Left renal cortex interstitium (tissue), 4 donors: ENCODE measurements around the gene KY. TPM values are rescaled to one million over a fixed set of nuclear protein-coding genes. Genes with fewer than 3 reads are reported as not detected.
"Not testable (repeated sequence)": the region's sequence is repeated elsewhere in the genome, so short reads cannot be mapped to it uniquely, and the experiment has no call there.

ENCODE experiments used
- DNase-seq, 4 donors: peaks; one replicate each; pipeline ENCODE4 v3.0.0-alpha.2; 2013; ENCODE audit warnings: low read depth in 4 of 4, low spot score in 2 of 4, missing footprints in 1 of 4
- polyA plus RNA-seq, 4 donors: library from polyadenylated mRNA; unstranded; fragments of 120-200 nt; gene quantifications; one replicate each; pipeline ENCODE4 v1.2.1, GENCODE V29; 2013; ENCODE audit not compliant: insufficient read length in 4 of 4

The KY gene
- polyA plus RNA-seq, 4 donors, result 1.0 to 1.7 (median 1.6) TPM

DNA sequence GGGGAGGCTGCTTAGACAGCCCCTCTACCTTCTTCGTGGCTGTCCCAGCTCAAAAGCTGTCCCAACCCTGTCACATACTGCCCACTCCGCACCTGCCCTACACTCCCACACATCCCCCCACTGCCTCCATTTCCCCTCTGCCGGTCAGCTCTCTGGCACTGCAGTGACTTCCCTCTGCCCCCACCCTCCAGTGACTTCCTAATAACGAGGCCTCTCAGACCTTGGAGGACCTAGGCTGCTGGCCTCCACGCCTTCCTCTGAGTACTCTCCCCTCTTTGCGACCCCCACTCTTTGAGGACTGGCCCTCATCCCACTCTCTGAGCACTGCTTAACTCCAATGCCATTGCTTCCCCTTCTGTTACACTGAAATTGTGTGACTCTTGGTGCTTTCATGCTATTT lies 45.3 kb downstream of the KY start:
- no peak for DNase-seq

DNA sequence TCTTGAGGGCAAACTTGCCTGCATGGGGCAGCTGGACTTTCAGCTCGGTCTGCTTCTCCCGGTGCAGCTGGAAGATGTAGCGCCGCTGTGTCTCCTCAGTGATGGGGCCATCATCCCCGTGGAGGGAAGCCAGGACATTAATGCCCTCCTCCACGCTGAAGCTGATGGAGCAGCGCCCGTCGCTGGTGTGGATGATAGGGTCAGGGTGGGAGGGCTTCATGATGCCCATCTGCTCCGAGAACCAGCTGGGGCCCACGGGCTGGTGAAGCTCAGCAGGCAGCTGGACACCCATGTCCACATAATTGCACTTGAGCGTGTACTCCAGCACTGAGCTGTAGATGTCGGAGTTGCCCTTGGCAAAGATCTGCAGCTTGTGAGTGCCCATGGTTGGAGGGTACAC lies 46.9 kb downstream of the KY start:
- DNase-seq, result no peak

DNA sequence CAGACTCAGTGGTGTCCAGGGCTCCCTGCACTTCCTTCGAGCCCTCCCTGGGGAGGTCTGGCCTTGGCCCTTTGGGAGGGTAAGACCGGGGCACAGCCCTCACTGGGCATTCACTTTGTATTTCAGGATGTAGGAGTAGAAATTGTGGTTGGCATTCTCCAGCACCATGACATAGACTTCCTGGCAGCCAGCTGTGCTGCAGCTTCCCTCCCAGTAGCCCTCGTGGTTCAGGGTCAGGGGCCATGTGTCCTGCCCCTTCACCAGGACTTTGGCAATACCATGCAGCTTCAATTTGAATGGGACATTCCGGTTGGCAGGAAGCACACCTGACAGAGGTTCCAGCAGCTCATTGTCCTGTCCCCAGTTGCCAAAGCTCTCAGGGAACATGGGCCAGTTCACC lies 47.3 kb downstream of the KY start:
- DNase-seq, result no peak

DNA sequence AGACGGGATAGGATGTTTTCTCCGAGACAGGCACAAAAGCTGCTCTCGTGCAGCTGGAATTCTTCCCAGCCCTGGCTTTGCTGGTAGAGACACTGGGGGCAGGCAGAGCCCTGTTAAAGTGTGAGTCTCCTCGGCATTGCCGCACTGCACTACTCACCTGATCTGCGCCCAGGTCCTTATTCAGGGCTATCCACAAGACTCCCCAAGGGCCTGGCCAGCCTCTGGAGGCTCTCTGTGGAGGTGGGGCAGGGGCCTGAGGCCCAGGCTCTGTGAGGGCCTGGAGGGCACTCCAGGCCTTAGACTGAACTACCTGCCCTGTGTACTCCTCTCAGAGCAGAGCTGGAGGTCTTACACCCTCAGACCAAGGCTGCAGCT lies 48.4 kb downstream of the KY start:
- no peak for DNase-seq

DNA sequence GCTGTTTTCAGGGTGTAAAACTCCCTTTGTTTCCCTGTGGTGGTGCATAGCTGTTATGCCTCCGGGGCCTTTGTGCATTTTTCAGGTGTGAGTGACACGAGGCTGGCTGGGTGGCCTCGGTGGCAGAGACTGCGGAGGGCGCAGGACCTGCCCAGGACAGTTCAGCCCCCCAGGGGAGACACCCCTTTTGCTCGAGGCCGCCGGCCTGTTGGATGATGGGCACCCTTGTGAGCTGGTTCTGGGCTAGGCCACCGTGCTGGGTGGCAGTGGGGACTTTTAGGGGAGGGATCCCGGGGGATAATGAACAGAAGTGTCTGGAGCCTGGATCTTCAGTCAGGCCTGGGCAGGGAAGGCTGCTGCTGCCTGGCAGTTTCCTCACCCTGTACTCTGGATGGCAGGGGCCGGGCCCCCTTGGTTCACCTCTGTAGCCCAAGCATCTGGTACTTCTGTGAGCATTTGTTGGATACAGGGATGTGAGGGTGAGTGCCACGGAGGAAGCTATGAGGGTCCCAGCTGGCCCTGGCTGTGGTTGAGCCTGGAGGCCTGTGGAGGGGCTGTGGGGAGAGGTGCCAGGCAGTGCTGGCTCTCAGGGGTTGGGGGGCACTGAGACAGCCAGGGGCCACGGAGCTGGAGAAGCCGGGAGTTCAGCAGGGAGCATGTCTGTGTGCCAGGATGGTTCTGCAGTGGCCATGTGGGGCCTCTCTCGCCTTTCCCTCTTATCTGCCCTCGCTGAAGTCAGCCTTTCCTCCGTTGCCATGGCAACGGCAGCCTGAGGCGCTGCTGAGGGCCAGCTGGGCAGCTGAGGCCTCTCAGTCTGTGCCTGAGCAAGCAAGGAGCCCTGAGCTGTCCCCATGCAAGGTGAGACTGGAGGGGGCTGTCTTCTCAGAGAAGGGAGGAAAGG lies 49.0 kb downstream of the KY start:
- DNase-seq, result peak in 2 of 4 donors; percentile 61 to 65

DNA sequence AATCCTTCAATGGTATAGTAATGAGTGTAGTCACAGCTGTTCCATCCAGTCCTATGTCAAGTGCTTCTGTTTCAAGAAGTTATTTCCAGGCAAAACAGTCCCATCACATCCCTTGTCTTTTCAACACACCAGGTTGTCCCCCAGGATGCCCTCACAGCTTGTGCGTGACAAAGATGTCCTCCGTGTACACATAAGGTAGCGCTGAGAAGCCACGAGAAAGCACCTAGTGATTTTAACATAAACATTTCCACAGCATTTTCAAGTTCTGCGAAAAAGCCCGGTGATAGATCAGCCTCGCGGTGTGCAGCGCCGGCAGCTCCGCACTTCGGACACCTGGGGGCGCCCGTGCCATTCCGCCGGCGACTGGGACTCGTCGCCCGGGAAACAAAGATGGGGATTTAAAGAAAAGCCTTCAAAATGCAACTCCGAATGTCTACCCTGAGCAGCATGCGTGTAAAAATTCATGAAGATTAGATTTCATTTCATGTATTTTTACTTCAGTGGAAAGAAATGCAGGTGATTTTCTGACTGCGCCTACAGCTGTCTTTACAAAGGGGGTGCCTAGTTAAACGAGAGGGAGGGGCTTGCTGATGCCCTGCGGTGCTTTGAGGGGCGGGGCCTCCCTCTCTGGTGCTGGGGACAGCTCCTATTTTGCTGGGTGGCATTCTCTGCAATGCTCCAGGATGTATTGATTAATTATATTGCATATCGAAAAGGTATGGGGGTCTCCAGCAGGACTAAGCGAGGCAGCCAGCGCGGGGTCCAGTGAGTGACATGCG lies 49.9 kb downstream of the KY start:
- peak; percentile 55 to 59 (median 57) for DNase-seq

DNA sequence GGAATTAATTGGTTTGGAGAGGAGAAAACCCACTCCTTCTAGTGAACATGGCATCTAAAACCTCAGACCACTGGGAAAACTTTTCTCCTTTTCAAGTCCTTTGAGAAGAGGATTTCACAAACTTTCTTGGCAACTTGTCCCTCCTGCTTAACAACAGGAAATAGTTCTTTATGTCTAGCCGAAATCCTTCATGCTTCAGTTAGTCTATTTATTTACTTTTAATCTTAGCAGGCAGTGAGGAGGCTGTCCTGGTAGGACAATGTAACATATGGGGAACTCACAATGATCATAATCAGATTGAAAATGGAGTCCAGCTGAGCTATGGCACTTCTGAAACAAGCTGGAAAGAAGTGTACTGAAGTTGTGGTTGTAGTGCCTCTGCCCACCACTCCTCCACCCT lies 50.6 kb downstream of the KY start:
- DNase-seq, result no peak

DNA sequence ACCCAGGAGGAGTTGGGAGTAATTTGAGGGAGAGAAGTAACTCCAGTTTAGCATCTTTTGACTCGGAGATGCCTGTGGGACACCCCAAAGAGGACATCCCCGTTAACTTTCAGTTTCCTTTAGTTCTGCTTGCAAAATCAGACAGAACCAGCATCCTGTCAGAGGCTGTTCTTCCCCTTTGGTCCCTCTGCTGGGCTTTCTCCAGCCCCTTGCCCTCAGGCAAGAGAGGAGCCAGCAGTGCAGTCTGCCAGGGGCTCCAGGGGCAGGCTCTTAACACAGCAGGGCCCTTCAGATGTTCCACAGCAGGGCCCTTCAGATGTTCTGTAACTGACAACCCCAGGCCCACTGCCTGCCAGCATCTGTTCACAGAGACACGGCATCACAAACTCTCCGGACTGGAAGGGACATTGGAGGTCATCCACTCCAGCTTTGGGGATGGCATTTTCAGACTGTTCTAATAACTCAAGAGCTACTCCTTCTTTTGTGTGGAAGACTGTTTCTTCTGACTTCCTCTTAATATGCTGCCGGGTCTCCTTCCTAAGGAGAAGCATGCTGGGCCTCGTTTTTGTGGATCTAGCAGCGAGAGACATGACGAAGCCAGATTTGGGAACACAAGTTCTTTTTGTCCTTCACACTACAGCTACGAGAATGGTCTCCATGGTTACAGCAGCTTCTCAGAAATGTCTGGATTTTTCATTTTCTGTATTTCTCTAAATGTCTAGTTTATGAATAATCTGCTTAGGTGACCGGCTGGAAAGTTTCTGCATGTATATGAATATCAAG lies 51.9 kb downstream of the KY start:
- DNase-seq, result no peak

DNA sequence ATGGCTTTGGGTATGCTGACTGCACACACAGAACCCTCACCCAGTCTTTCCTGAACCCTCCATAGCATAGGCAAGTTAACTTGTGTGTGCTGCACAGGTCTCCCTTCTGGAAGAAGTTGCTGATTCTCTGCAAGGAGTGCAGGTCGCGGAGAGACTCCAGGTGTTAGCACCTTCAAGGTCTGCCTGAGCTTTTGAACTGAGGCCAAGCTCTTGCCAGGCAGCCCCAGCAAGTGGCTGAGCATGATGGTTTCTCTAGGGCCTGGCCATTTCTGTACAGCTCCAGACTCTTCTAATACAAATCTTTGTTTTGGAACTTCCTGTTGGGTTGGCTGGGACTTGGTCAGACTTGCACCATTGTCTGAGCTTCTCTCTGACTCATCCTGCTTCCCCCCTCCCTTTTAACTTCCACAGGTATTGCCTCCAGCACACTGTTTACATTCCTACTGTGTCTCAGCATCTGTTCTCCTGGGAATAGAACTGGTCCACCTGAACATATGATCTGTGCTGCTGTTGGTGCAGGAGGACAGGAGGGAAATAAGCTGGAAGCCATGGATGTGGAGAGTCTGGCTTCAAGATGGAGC lies 53.3 kb downstream of the KY start:
- DNase-seq, result no peak

DNA sequence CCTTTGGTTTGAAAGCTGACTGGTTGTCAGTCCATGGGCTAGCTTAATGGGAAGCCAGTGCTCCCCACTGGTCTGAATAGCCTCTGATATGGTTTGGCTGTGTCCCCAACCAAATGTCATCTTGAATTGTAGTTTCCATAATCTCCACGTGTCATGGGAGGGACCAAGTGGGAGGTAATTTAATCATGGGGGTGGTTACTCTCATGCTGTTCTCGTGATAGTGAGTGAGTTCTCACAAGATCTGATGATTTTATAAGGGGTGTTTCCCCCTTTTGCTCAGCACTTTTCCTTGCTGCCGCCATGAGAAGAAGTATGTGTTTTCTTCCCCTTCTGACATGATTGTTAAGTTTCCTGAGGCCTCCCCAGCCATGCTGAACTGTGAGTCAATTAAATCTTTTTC lies 55.8 kb downstream of the KY start:
- DNase-seq, result not testable (repeated sequence)

DNA sequence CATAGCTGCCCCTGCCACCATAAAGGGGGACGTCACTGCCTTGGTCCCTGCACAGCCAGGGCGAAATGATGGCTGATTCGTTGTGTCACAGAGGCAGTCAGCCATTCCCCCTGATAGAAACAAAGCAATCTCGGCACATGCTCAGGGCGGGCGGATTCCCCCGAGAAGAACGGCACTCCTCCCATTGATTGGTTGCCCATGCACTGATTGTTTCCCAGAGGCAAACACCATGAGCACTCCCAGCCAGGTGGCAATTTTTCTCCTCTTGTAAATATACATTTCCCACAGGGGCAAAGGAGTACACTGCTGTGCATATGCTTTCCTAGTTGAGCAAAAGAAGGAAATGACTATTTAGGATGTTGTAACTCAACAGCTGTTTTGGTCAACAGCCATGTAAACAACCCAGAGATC lies 56.5 kb downstream of the KY start:
- no peak for DNase-seq

DNA sequence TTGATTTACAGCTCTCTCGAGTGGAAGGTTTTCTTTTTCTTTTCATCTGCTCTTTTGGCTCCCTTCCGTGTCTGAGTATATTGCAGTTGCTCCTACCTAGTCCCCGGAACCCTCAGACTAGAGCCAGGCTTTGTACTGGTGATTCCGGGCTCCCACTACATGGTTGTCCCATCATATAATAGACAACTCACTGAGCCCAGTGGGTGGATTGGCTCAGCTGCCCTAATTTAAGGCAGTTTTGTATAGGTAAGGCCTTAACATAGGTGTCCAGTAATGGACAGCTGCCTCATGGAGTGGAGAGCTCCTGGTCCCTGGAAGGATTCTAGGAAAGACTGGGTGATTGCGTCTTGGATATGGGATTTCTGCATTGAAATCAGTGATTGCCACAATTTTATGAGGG lies 58.0 kb downstream of the KY start:
- no peak for DNase-seq

DNA sequence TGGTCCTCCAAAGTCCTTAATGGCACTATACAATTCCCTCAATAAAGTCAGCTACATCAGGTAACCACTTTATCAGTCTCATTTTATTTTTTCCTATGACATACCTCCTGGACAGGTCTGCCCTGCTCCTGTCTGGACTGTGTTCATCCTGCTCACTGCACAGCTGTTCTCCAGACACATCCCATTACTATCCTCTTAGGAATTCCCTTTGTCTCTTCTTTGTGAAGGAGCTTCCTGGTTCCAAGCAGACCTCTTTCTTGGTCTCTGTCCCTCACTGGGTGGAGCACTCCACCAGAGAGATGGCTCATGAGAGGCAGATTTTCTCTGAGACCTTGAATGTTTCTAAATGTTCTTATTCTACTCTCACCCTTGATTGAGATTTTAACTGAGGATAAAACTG lies 60.1 kb downstream of the KY start:
- DNase-seq, result no peak

DNA sequence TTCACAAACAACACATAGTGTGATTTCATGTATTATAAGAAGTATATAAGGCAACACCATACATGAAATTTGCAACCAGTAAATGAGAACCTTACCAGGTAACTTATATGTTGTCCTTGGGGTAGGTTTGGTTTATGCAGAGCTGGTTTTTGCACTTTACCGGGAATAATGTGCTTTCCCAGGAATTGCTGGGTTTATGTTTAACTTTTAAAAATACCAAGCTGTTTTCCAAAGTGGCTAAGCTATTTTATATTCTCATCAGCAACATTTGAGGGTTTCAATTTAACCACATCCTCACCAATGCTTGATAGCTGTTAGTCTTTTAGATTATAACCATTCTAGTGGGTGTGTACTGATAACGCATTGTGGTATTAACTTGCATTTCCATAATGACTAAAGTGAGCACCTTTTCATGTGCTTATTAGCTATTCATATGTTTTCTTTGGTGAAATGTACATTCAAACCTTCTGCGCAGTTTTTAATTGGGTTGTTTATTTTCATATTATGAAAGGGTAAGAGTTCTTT lies 71.6 kb downstream of the KY start:
- DNase-seq, result no peak

DNA sequence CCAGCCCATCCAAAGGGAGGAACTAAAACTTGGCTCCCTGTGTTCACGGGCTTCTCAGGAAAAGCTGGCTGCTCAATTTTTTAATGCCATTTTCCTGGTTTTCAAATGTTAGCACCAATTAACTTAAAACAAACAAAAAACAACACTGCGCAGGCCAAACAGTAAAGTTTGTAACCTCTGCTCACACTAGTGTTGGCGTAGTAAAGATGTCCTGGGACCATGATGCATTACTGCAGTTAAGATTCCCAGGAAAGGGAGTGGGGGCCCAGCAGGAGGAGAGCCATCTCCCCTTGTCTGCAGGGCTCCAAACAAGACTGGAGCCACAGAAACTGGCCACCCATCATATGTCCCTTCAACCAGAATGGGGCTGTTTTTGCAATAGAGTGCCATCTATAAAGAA lies 74.0 kb downstream of the KY start:
- DNase-seq, result no peak

DNA sequence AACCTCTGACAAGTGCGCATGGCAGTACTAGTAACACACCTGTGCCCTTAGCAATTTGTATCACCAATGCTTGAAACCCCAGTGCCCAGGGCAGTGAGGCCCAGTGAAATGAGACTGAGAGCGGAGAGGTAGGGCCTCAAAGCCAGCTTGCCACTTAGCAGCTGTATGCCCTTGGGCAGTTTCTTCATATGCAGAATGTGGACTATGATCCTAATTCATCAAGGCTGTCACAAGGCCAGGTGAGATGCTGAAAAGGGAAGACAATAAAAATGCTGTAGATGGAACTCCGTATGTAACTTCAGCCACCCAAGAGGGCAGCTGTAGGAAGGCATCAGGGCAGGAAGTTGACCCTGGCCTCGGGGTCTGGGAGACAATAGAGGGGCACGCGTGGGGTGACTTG lies 74.4 kb downstream of the KY start:
- DNase-seq, result no peak

DNA sequence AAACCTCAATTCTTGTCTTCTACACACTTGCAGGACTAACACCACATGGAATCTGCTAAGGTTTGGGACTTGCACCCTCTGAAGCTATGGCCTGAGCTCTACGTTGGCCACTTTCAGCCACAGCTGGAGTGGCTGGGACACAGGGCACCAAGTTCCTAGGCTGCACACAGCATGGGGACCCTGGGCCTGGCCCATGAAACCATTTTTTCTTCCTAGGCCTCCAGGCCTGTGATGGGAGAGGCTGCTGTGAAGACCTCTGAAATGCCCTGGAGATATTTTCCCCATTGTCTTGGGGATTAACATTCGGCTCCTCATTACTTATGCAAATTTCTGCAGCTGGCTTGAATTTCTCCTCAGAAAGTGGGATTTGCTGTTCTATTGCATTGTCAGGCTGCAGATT lies 80.9 kb downstream of the KY start:
- not testable (repeated sequence) for DNase-seq

DNA sequence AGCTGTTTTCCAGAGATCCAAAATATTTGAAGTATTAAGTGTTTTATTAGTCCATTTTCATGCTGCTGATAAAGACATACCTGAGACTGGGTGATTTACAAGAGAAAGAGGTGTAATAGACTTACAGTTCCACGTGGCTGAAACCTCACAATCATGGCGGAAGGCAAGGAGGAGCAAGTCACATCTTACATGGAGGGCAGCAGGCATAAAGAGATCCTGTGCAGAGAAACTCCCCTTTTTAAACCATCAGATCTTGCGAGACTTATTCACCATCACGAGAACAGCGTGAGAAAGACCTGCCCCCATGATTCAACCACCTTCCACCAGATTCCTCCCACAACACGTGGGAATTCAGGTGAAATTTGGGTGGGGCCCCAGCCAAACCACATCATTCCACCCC lies 82.0 kb downstream of the KY start:
- no peak for DNase-seq

DNA sequence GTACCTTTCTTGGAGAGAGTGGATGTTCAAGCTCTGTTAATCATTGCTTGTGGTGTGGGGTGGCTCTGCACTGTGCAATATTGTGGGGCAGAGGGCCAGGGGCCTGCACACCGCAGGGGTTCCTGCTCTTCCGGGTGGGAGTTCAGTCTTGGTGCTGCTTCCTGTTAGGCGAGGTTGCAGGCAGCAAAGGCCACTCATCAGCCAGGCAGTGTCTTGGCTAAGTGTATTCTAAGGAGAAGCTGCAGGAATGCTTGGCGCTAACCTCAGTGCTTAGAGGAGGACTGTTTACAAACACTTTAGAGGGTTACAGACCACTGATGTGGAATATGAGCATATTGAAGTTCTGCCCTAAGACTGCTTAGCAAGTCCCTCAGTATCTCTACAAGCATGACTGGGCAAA lies 83.2 kb downstream of the KY start:
- DNase-seq, result peak in 1 of 4 donors; percentile 2

DNA sequence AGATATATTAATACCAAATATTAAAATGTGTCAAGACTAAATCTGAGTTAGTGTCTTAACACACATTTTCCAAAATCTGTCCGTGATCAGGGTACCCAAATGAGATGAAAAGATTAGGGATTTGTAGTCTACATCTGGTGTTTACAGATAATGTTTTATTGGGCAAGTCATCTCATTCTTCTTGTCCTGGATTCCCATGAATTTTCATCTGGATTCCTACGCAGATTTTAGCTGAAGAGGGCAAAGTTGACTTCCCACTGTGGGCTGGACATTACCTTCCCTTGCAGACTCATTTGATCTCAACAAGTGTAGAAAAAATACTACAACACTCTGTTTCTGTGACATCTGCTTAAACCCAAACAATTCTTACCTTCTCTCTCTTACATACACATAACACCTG lies 85.8 kb downstream of the KY start:
- no peak for DNase-seq

DNA sequence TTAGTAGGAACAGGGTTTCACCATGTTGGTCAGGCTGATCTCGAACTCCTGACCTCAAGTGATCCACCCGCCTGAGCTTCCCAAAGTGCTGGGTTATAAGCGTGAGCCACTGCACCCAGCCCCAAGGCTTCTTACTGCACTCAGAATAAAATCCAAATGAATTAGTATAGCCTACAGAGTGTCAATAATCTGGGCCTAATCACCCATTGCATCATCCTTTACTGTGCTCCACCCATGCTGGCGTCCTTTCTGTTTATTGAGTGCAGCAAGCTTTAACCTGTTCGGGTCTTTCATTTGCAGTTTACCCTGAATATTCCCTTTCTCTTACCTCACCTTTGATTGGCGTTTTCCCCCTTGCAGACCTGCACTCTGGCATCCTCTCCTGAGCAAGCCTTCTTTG lies 87.2 kb downstream of the KY start:
- DNase-seq, result no peak
